GM23338 (cell line): Measurements from ENCODE around the gene SLC35B4. TPM values are rescaled to one million over a fixed set of nuclear protein-coding genes. Genes with fewer than 3 reads are reported as not detected.

Experiments used
- ATAC-seq: fragments of 200-7000 bp; cut with Tn5 transposase; 3 replicates; pipeline ENCODE4 v1.9.1; 2020
- DNase-seq: peaks from one replicate; pipeline ENCODE4 v3.0.0-alpha.2; 2015; ENCODE audit warnings: low spot score
- H2AFZ ChIP-seq: fragments of 200-600 bp; sonication (generic); 2 replicates; pipeline ENCODE4 v1.8.0; 2016; ENCODE audit warnings: antibody characterized with exemption, mild to moderate bottlenecking, moderate library complexity
- H3F3A ChIP-seq: fragments of 200-600 bp; sonication (generic); replicated peaks from 2 replicates; pipeline ENCODE4 v1.8.0; 2017; ENCODE audit warnings: antibody characterized with exemption, mixed run types, low read depth
- H3K27ac ChIP-seq: fragments of 200-600 bp; sonication (generic); 2 replicates; pipeline ENCODE4 v1.6.1; 2016; ENCODE audit warnings: low read depth
- H3K27me3 ChIP-seq: fragments of 200-600 bp; sonication (generic); 2 replicates; pipeline ENCODE4 v1.8.0; 2016; ENCODE audit warnings: mild to moderate bottlenecking, mixed run types, moderate library complexity; ENCODE audit not compliant: insufficient read depth
- H3K36me3 ChIP-seq: fragments of 200-600 bp; sonication (generic); 2 replicates; pipeline ENCODE4 v1.8.0; 2016; ENCODE audit warnings: mild to moderate bottlenecking; ENCODE audit not compliant: insufficient read depth
- H3K4me1 ChIP-seq: fragments of 200-600 bp; sonication (generic); 2 replicates; pipeline ENCODE4 v1.8.0; 2016; ENCODE audit warnings: mild to moderate bottlenecking, moderate library complexity; ENCODE audit not compliant: insufficient read depth
- H3K4me2 ChIP-seq: fragments of 200-600 bp; sonication (generic); 2 replicates; pipeline ENCODE4 v1.7.1; 2017; ENCODE audit warnings: mixed run types
- H3K4me3 ChIP-seq: fragments of 200-600 bp; sonication (generic); 2 replicates; pipeline ENCODE4 v1.6.1; 2016; ENCODE audit warnings: mixed run types
- H3K79me2 ChIP-seq: fragments of 200-600 bp; sonication (generic); replicated peaks from 2 replicates; pipeline ENCODE4 v1.8.0; 2017; ENCODE audit warnings: mild to moderate bottlenecking; ENCODE audit not compliant: insufficient read depth
- H3K9me2 ChIP-seq: fragments of 200-600 bp; sonication (generic); 2 replicates; pipeline ENCODE4 v1.8.0; 2017; ENCODE audit not compliant: insufficient read depth
- H4K20me1 ChIP-seq: fragments of 200-600 bp; sonication (generic); replicated peaks from 2 replicates; pipeline ENCODE4 v1.8.0; 2017; ENCODE audit warnings: mild to moderate bottlenecking; ENCODE audit not compliant: insufficient read depth
- H3K27ac Mint-ChIP-seq: 2 replicates; pipeline ENCODE4 v1.8.0; 2020; ENCODE audit warnings: inconsistent platforms, mild to moderate bottlenecking, moderate library complexity, mixed read lengths
- H3K27me3 Mint-ChIP-seq: 3 replicates; pipeline ENCODE4 v1.8.0; 2022; ENCODE audit warnings: low read depth, mild to moderate bottlenecking, moderate library complexity, mixed read lengths, inconsistent platforms; ENCODE audit not compliant: insufficient read depth, poor library complexity
- H3K36me3 Mint-ChIP-seq: 3 replicates; pipeline ENCODE4 v1.8.0; 2021; ENCODE audit warnings: low read depth, mild to moderate bottlenecking, inconsistent platforms, moderate library complexity, mixed read lengths
- H3K4me1 Mint-ChIP-seq: 3 replicates; pipeline ENCODE4 v1.8.0; 2020; ENCODE audit warnings: mild to moderate bottlenecking, inconsistent platforms, mixed read lengths
- H3K4me3 Mint-ChIP-seq: 3 replicates; pipeline ENCODE4 v1.8.0; 2021; ENCODE audit warnings: moderate library complexity, mild to moderate bottlenecking, inconsistent platforms, mixed read lengths
- H3K9me3 Mint-ChIP-seq: 3 replicates; pipeline ENCODE4 v1.8.0; 2020; ENCODE audit warnings: moderate library complexity, mild to moderate bottlenecking, inconsistent platforms, mixed read lengths
- CREB1 ChIP-seq: fragments of 250-450 bp; sonication (Bioruptor Pico); IDR thresholded peaks from 2 replicates; pipeline ENCODE4 v1.5.0; 2020; ENCODE audit warnings: low read depth, mild to moderate bottlenecking, moderate library complexity
- CTCF ChIP-seq, 2 experiments: fragments of 200-600 bp in 1 of 2; sonication (generic) in 1 of 2; conservative IDR thresholded peaks; 2 replicates each; pipeline versions ENCODE4 v1.5.1 to v1.6.1; 2016 to 2017; ENCODE audit warnings: antibody characterized with exemption in 2 of 2, low read depth in 2 of 2, mild to moderate bottlenecking in 2 of 2, moderate library complexity in 1 of 2
- ETS1 ChIP-seq: IDR thresholded peaks from 2 replicates; pipeline ENCODE4 v1.6.1; 2016; ENCODE audit warnings: antibody characterized with exemption
- EZH2 ChIP-seq: fragments of 200-600 bp; sonication (generic); IDR thresholded peaks from one replicate; pipeline ENCODE4 v1.8.0; 2017; ENCODE audit warnings: antibody characterized with exemption, mild to moderate bottlenecking, low read depth; ENCODE audit not compliant: unreplicated experiment
- EZH2phosphoT487 ChIP-seq: fragments of 200-600 bp; sonication (generic); IDR thresholded peaks from one replicate; pipeline ENCODE4 v1.8.1; 2018; ENCODE audit warnings: antibody characterized with exemption; ENCODE audit not compliant: unreplicated experiment
- JUNB ChIP-seq: IDR thresholded peaks from one replicate; pipeline ENCODE4 v1.6.1; 2016; ENCODE audit warnings: antibody characterized with exemption; ENCODE audit not compliant: unreplicated experiment
- NANOG ChIP-seq: IDR thresholded peaks from 2 replicates; pipeline ENCODE4 v1.6.1; 2016; ENCODE audit warnings: antibody characterized with exemption, borderline replicate concordance
- POLR2AphosphoS5 ChIP-seq: IDR thresholded peaks from 2 replicates; pipeline ENCODE4 v1.6.1; 2016; ENCODE audit warnings: antibody characterized with exemption, low read depth
- STAT1 ChIP-seq: IDR thresholded peaks from one replicate; pipeline ENCODE4 v1.6.1; 2016; ENCODE audit warnings: antibody characterized with exemption; ENCODE audit not compliant: unreplicated experiment
- ZNF114 ChIP-seq: fragments of 250-450 bp; sonication (Bioruptor Pico); IDR thresholded peaks from 2 replicates; pipeline ENCODE4 v1.5.0; 2020; ENCODE audit warnings: mild to moderate bottlenecking, moderate library complexity
- ZNF331 ChIP-seq: fragments of 250-450 bp; sonication (Bioruptor Pico); IDR thresholded peaks from 2 replicates; pipeline ENCODE4 v1.5.0; 2020; ENCODE audit warnings: low read depth, mild to moderate bottlenecking, moderate library complexity
- ZNF462 ChIP-seq: fragments of 250-450 bp; sonication (Bioruptor Pico); IDR thresholded peaks from 2 replicates; pipeline ENCODE4 v1.5.0; 2020; ENCODE audit warnings: mild to moderate bottlenecking, moderate library complexity
- polyA plus RNA-seq: library from polyadenylated mRNA; unstranded; fragments of >200 nt; fragmentation: Nextera tagmentation; extraction: Ambion mirVana; gene quantifications from 2 replicates; pipeline ENCODE4 v1.2.1, GENCODE V29; 2016
- total RNA-seq: library from RNA; depleted of rRNA; stranded (reverse); fragments of >200 nt; shearing (Covaris generic); gene quantifications from 2 replicates; pipeline ENCODE4 v1.2.3, GENCODE V29; 2014
- TF ChIP-seq, protein P1 (sequence below): IDR thresholded peaks from one replicate; pipeline ENCODE4 v1.6.1; 2018; ENCODE audit warnings: antibody characterized with exemption; ENCODE audit not compliant: unreplicated experiment

Gene SLC35B4
- total and polyA plus RNA-seq, 2 experiments from 2014 or later, result 22.6 to 29.7 TPM

GRCh38 chr7:134353411-134353810 lies 36.7 kb upstream of the SLC35B4 start:
- ATAC-seq, result no peak
- H3K4me1 ChIP-seq, result 0 out of 2 replicates have a peak, but pooled peaks cover 8% of the 10 kb centered on the region
- peaks cover 9% of the 10 kb centered on the region for H3K27me3 Mint-ChIP-seq
- peaks cover 5% of the 10 kb centered on the region for H3K9me2 ChIP-seq
- no peak overlapping the region for H3K4me3 Mint-ChIP-seq
- no peak for TF ChIP-seq ZNF114
- TF ChIP-seq JUNB, result no peak
- TF ChIP-seq CREB1, result no peak
- TF ChIP-seq NANOG, result no peak
- no peak for TF ChIP-seq ETS1
- TF ChIP-seq CTCF (conservative IDR thresholded peaks at IDR 0.05; ENCODE audit: low read depth in 2 of 2), result no peak
- TF ChIP-seq EZH2, result no peak
- TF ChIP-seq ZNF331 (CRISPR knock-in tag), result no peak
- no peak for TF ChIP-seq STAT1
- TF ChIP-seq ZNF462 (CRISPR knock-in tag), result no peak
- TF ChIP-seq, protein P1, sequence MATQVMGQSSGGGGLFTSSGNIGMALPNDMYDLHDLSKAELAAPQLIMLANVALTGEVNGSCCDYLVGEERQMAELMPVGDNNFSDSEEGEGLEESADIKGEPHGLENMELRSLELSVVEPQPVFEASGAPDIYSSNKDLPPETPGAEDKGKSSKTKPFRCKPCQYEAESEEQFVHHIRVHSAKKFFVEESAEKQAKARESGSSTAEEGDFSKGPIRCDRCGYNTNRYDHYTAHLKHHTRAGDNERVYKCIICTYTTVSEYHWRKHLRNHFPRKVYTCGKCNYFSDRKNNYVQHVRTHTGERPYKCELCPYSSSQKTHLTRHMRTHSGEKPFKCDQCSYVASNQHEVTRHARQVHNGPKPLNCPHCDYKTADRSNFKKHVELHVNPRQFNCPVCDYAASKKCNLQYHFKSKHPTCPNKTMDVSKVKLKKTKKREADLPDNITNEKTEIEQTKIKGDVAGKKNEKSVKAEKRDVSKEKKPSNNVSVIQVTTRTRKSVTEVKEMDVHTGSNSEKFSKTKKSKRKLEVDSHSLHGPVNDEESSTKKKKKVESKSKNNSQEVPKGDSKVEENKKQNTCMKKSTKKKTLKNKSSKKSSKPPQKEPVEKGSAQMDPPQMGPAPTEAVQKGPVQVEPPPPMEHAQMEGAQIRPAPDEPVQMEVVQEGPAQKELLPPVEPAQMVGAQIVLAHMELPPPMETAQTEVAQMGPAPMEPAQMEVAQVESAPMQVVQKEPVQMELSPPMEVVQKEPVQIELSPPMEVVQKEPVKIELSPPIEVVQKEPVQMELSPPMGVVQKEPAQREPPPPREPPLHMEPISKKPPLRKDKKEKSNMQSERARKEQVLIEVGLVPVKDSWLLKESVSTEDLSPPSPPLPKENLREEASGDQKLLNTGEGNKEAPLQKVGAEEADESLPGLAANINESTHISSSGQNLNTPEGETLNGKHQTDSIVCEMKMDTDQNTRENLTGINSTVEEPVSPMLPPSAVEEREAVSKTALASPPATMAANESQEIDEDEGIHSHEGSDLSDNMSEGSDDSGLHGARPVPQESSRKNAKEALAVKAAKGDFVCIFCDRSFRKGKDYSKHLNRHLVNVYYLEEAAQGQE, result no peak
- TF ChIP-seq EZH2phosphoT487, result no peak
- no peak for TF ChIP-seq POLR2AphosphoS5
- H3K4me3 ChIP-seq, result no peak overlapping the region
- no peaks in the 10 kb centered on the region for H4K20me1 ChIP-seq
- no peaks in the 10 kb centered on the region for H3F3A ChIP-seq
- no peaks in the 10 kb centered on the region for H3K79me2 ChIP-seq
- H3K27me3 ChIP-seq, result no peaks in the 10 kb centered on the region
- no peak overlapping the region for H3K27ac ChIP-seq
- H3K27ac Mint-ChIP-seq, result no peak overlapping the region
- H3K4me1 Mint-ChIP-seq, result peaks cover 12% of the 10 kb centered on the region
- H3K36me3 Mint-ChIP-seq, result no peaks in the 10 kb centered on the region
- no peak overlapping the region for H3K4me2 ChIP-seq
- H3K9me3 Mint-ChIP-seq, result peaks cover 11% of the 10 kb centered on the region
- no peaks in the 10 kb centered on the region for H3K36me3 ChIP-seq
- no peak for DNase-seq
- no peak overlapping the region for H2AFZ ChIP-seq
